Astrocyte (in vitro differentiated cells and primary cell): ENCODE results near the gene UBE2L3. TPM values are rescaled to one million over a fixed set of nuclear protein-coding genes. Genes with fewer than 3 reads are reported as not detected.

Experiments
- DNase-seq: peaks from one replicate; pipeline ENCODE4 v3.0.0-alpha.2; 2010; ENCODE audit warnings: low read depth
- FAIRE-seq: peaks from 2 replicates; lab custom pipeline; 2011; peaks lifted over from hg19 to GRCh38; lab: Jason Lieb, UNC
- H2AFZ ChIP-seq: 2 replicates; pipeline ENCODE4 v1.6.0; 2012; ENCODE audit warnings: low read depth, low read length, inconsistent platforms
- H3K27ac ChIP-seq: 2 replicates; pipeline ENCODE4 v1.5.1; 2011; ENCODE audit warnings: low read depth, low read length, inconsistent platforms
- H3K27me3 ChIP-seq: 2 replicates; pipeline ENCODE4 v1.6.0; 2011; ENCODE audit warnings: low read length, inconsistent platforms; ENCODE audit not compliant: insufficient read depth
- H3K36me3 ChIP-seq: 2 replicates; pipeline ENCODE4 v1.5.1; 2011; ENCODE audit warnings: low read length, inconsistent platforms; ENCODE audit not compliant: insufficient read depth
- H3K4me1 ChIP-seq: 2 replicates; pipeline ENCODE4 v1.5.1; 2011; ENCODE audit warnings: low read length, inconsistent platforms; ENCODE audit not compliant: insufficient read depth
- H3K4me2 ChIP-seq: 2 replicates; pipeline ENCODE4 v1.6.0; 2012; ENCODE audit warnings: low read length, inconsistent platforms
- H3K4me3 ChIP-seq: 2 replicates; pipeline ENCODE4 v1.5.1; 2011; ENCODE audit warnings: low read depth, mild to moderate bottlenecking, low read length, inconsistent platforms; ENCODE audit not compliant: insufficient read depth
- H3K79me2 ChIP-seq: 2 replicates; pipeline ENCODE4 v1.6.0; 2012; ENCODE audit warnings: mild to moderate bottlenecking, low read length, inconsistent platforms; ENCODE audit not compliant: insufficient read depth
- H3K9ac ChIP-seq: 2 replicates; pipeline ENCODE4 v1.6.0; 2012; ENCODE audit warnings: mild to moderate bottlenecking, low read length, inconsistent platforms
- H3K9me3 ChIP-seq: 2 replicates; pipeline ENCODE4 v1.5.1; 2012; ENCODE audit warnings: low read depth, mild to moderate bottlenecking, low read length, inconsistent platforms; ENCODE audit not compliant: insufficient read depth
- H4K20me1 ChIP-seq: 2 replicates; pipeline ENCODE4 v1.6.0; 2012; ENCODE audit warnings: low read length, inconsistent platforms; ENCODE audit not compliant: insufficient read depth
- H3K27ac Mint-ChIP-seq: one replicate; pipeline ENCODE4 v1.8.0; 2021; ENCODE audit warnings: mild to moderate bottlenecking, mixed read lengths; ENCODE audit not compliant: unreplicated experiment
- H3K27me3 Mint-ChIP-seq: one replicate; pipeline ENCODE4 v1.8.0; 2021; ENCODE audit warnings: low read depth, mixed read lengths; ENCODE audit not compliant: unreplicated experiment
- H3K36me3 Mint-ChIP-seq: one replicate; pipeline ENCODE4 v1.8.0; 2021; ENCODE audit warnings: low read depth, mixed read lengths; ENCODE audit not compliant: unreplicated experiment
- H3K4me1 Mint-ChIP-seq: one replicate; pipeline ENCODE4 v1.8.0; 2021; ENCODE audit warnings: low read depth, mixed read lengths; ENCODE audit not compliant: unreplicated experiment
- H3K4me3 Mint-ChIP-seq: one replicate; pipeline ENCODE4 v1.8.0; 2021; ENCODE audit warnings: mild to moderate bottlenecking, moderate library complexity, mixed read lengths; ENCODE audit not compliant: unreplicated experiment
- H3K9me3 Mint-ChIP-seq: one replicate; pipeline ENCODE4 v1.8.0; 2021; ENCODE audit warnings: mild to moderate bottlenecking, mixed read lengths; ENCODE audit not compliant: unreplicated experiment
- CTCF ChIP-seq: IDR thresholded peaks from 2 replicates; pipeline ENCODE4 v1.5.1; 2011; ENCODE audit warnings: low read depth, mild to moderate bottlenecking, inconsistent platforms, low read length, moderate library complexity; ENCODE audit not compliant: insufficient read depth
- EZH2 ChIP-seq: IDR thresholded peaks from 2 replicates; pipeline ENCODE4 v1.6.1; 2012; ENCODE audit warnings: mild to moderate bottlenecking, low read length, inconsistent platforms; ENCODE audit not compliant: insufficient read depth
- total RNA-seq: library from RNA; stranded (reverse); gene quantifications from 2 replicates; pipeline ENCODE4 v1.2.1, GENCODE V29; 2021

The UBE2L3 gene
- total RNA-seq, 1 donor from 2014 or later, result 62.8 TPM

DNA sequence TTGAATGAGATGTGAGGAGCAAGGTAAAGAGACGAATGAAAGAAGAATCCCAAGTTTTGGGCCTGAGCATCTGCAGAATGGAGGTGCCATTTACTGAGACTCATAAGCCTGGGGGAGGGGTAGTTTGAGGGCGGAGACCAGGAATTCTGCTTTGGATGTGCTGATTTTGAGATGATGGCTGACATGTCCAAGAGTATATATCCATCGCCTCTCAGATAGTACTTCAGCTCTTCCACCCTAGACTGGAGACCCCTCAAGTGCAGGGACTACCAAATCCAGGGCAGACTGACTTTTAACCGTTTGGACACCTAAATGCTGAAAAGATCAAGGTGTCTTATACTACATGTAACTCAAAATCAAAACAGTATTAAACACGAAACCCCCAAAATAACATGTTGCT lies 73.3 kb downstream of the UBE2L3 start:
- H3K9me3 ChIP-seq, result no peaks in the 10 kb centered on the region
- DNase-seq (no peak), FAIRE-seq (no peak)
- no peaks in the 10 kb centered on the region for H3K27me3 ChIP-seq
- peak overlapping the region; percentile 97 for H3K4me2 ChIP-seq
- H3K36me3 Mint-ChIP-seq, result peaks cover 11% of the 10 kb centered on the region
- H3K27ac ChIP-seq, result no peak overlapping the region
- no peaks in the 10 kb centered on the region for H3K9me3 Mint-ChIP-seq
- no peaks in the 10 kb centered on the region for H3K4me1 Mint-ChIP-seq
- no peaks in the 10 kb centered on the region for H3K36me3 ChIP-seq
- no peak overlapping the region for H3K9ac ChIP-seq
- TF ChIP-seq EZH2 (no peak), CTCF (no peak)
- H3K27ac Mint-ChIP-seq, result peak overlapping the region; percentile 48
- peaks cover 10% of the 10 kb centered on the region for H3K27me3 Mint-ChIP-seq
- H3K79me2 ChIP-seq, result peaks cover 15% of the 10 kb centered on the region
- H2AFZ ChIP-seq, result no peak overlapping the region
- peaks cover 16% of the 10 kb centered on the region for H4K20me1 ChIP-seq
- H3K4me3 ChIP-seq, result no peak overlapping the region
- no peak overlapping the region for H3K4me3 Mint-ChIP-seq
- peaks cover 19% of the 10 kb centered on the region for H3K4me1 ChIP-seq

GRCh38 chr22:21641417-21641788 lies 73.9 kb downstream of the UBE2L3 start:
- TF ChIP-seq CTCF, result peak; percentile 31
- no peak for TF ChIP-seq EZH2
- FAIRE-seq, result no peak
- peaks cover 19% of the 10 kb centered on the region for H3K4me1 ChIP-seq

GRCh38 chr22:21641789-21642583 lies 74.5 kb downstream of the UBE2L3 start, which contains the start of gene SDF2L1:
SDF2L1 (plus strand) TSS chr22:21642302; CDS start chr22:21642337, 35 bp downstream.
- Histone ChIP-seq H2AFZ (peak within 1 kb of the TSS; percentile 94), H3K4me1 (peaks cover 19% of the 10 kb centered on the region), H3K9ac (peak within 1 kb of the TSS; percentile 88), H3K36me3 (no peaks in the 10 kb centered on the region), H3K27ac (peak within 1 kb of the TSS; percentile 68), H3K4me3 (peak within 1 kb of the TSS; percentile 77), H3K79me2 (peaks cover 15% of the 10 kb centered on the region), H3K4me2 (peak within 1 kb of the TSS; percentile 97), H3K9me3 (no peaks in the 10 kb centered on the region), H3K27me3 (no peaks in the 10 kb centered on the region), H4K20me1 (peaks cover 25% of the 10 kb centered on the region)
- Mint-ChIP-seq H3K36me3 (peaks cover 10% of the 10 kb centered on the region), H3K4me1 (peaks cover 3% of the 10 kb centered on the region), H3K4me3 (peak within 1 kb of the TSS; percentile 89), H3K9me3 (no peaks in the 10 kb centered on the region), H3K27ac (peak within 1 kb of the TSS; percentile 48), H3K27me3 (no peaks in the 10 kb centered on the region)
- DNase-seq (peak; percentile 96), FAIRE-seq (no peak)
- no peak for TF ChIP-seq CTCF

More at GRCh38 chr22:21641417-21641788, 73.9 kb downstream of the UBE2L3 start:
- no peak for DNase-seq
- Histone ChIP-seq H3K9me3 (no peaks in the 10 kb centered on the region), H3K4me3 (peak overlapping the region; percentile 69), H3K36me3 (no peaks in the 10 kb centered on the region), H3K9ac (peak overlapping the region; percentile 86), H3K27ac (peak overlapping the region; percentile 64), H2AFZ (peak overlapping the region; percentile 94), H3K27me3 (no peaks in the 10 kb centered on the region), H3K79me2 (peaks cover 15% of the 10 kb centered on the region), H3K4me2 (peak overlapping the region; percentile 97), H4K20me1 (peaks cover 20% of the 10 kb centered on the region)
- Mint-ChIP-seq H3K27ac (peak overlapping the region; percentile 48), H3K4me3 (peak overlapping the region; percentile 87), H3K36me3 (peaks cover 10% of the 10 kb centered on the region), H3K27me3 (peaks cover 4% of the 10 kb centered on the region), H3K9me3 (no peaks in the 10 kb centered on the region), H3K4me1 (peaks cover under 1% of the 10 kb centered on the region)
